Fibroblast of pulmonary artery (primary cell): ENCODE data around the gene DPH6.
A peak's percentile ranks its signal among the peaks of the same experiment; 100 is the strongest.

Source experiments
- DNase-seq: peaks from one replicate; pipeline ENCODE4 v3.0.0-alpha.2; 2010; ENCODE audit warnings: low read depth
- H3K4me3 ChIP-seq: replicated peaks from 2 replicates; pipeline ENCODE4 v1.5.1; 2011; ENCODE audit warnings: low read depth, mild to moderate bottlenecking, control low read depth, low read length, moderate library complexity
- CTCF ChIP-seq: IDR thresholded peaks from 2 replicates; pipeline ENCODE4 v1.5.1; 2011; ENCODE audit warnings: mild to moderate bottlenecking, control low read depth, low read length, inconsistent platforms; ENCODE audit errors: missing control alignments

Gene DPH6

GRCh38 chr15:35431281-35431680, 114.7 kb downstream of the DPH6 start:
- no peak overlapping the region for H3K4me3 ChIP-seq
- DNase-seq: no peak
- TF ChIP-seq CTCF: no peak

DNA sequence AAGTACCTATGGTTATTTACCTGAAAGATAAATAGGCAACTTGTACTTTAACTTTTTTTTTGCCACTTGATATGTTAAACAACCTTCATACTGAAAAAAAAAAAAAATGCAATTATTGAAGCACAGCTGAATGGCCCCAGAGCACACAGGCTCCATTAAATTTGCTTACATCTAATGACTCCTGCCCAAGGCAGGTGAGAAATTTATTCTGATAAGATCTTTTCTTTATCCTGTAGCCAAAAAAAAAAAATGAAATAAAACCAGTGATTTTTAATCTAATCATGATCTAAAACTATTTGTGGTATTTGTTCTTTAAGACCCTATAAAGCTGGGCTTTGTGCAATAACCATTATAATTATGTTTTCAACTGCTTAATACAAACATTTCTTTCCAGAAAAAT, 115.7 kb downstream of the DPH6 start:
- DNase-seq: no peak
- TF ChIP-seq CTCF: no peak
- H3K4me3 ChIP-seq: no peak overlapping the region

- H3K4me3 ChIP-seq: no peak overlapping the region
- no peak for TF ChIP-seq CTCF
- DNase-seq: no peak
Measured at GRCh38 chr15:35427496-35427895, 118.5 kb downstream of the DPH6 start.

GRCh38 chr15:35427091-35427490, 118.9 kb downstream of the DPH6 start:
- peak; percentile 85 for DNase-seq
- no peak overlapping the region for H3K4me3 ChIP-seq
- no peak for TF ChIP-seq CTCF

DNA sequence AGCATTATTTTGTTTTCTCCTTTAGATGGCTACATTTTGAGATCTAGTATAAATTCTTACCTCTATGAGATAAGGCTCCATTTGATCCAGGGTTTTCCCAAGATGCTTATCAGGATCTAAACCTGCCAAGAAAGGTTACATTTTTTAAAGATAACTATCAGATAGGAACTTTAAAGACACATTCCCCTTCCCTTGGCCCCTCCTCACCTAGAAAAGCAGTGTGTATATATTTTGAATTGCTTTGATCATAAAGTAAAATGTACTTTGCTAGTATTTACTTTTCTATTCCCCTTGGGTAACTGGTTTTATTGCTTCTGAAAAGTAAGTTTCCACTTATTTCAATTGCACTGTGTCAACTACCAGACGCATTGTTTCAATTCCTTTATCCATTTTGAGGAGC, 135.2 kb downstream of the DPH6 start:
- no peak for DNase-seq
- no peak for TF ChIP-seq CTCF
- H3K4me3 ChIP-seq: no peak overlapping the region

GRCh38 chr15:35399901-35400300, 146.1 kb downstream of the DPH6 start:
- no peak for TF ChIP-seq CTCF
- no peak overlapping the region for H3K4me3 ChIP-seq
- no peak for DNase-seq

DNA sequence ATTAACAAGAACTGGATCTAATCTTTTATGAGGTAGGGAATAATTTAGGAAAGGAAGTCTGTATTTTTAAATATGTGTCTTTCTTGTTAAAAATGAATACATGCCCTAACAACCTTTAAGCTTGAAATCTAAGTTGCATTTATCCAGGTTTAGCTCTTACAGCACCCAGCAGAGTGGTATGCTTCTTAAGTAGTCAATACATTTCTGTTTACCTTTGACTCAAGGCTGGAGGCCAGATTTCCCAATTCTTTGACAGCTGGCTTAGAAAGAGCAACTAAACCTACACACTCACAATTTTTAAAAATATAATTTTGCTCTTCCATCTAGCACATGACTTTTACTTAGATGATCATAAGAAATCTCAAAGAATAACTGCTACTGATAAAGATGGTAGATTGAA, 148.9 kb downstream of the DPH6 start:
- no peak for TF ChIP-seq CTCF
- DNase-seq: no peak
- no peak overlapping the region for H3K4me3 ChIP-seq
